WI38 (cell line): ENCODE data around the gene CDKL5.

ENCODE experiments used
- H3K4me3 ChIP-seq: 2 replicates; pipeline ENCODE4 v1.5.1; 2011; ENCODE audit warnings: low read depth, mild to moderate bottlenecking, control low read depth, low read length
- CTCF ChIP-seq: IDR thresholded peaks from 2 replicates; pipeline ENCODE4 v1.5.1; 2012; ENCODE audit warnings: low read depth, mild to moderate bottlenecking, control low read depth, low read length

CDKL5 gene

GRCh38 chrX:18425199-18426003 lies at the start of gene CDKL5:
TSS of gene CDKL5 (plus strand) at chrX:18425608. CDS start at chrX:18507097, 81,489 bp downstream.
- peak within 1 kb of the TSS; percentile 72 for H3K4me3 ChIP-seq
- TF ChIP-seq CTCF: no peak

- H3K4me3 ChIP-seq: no peak overlapping the region
- TF ChIP-seq CTCF: peak; percentile 51
Measured at GRCh38 chrX:18377796-18378195, 47.6 kb upstream of the CDKL5 start.

GRCh38 chrX:18389966-18390365 lies 35.4 kb upstream of the CDKL5 start:
- no peak overlapping the region for H3K4me3 ChIP-seq
- no peak for TF ChIP-seq CTCF

GRCh38 chrX:18390941-18391538 lies 34.4 kb upstream of the CDKL5 start:
- H3K4me3 ChIP-seq: no peak overlapping the region
- peak; percentile 42; the same call in 1 of the 2 replicates for TF ChIP-seq CTCF

DNA sequence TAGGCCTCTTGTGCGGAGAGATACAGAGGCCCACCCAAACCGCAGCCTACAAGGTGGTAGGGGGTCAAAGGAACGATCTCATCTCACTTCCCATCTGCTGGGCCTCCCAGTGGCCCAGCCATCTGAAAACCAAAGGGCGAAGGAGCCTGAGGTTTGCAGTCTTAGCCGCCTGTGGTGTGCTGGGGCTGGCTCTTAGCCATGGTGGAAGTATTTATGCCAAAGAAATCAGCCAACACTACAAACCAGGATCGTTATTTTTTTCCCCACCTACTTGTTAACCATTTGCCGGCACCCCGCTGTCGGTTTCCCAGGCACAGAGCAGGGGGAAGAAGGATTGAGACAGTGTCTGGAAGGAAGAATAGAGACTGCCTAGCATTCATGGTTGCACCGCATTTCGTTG lies 30.9 kb upstream of the CDKL5 start:
- no peak for TF ChIP-seq CTCF
- H3K4me3 ChIP-seq: no peak overlapping the region

GRCh38 chrX:18401848-18402213 lies 23.6 kb upstream of the CDKL5 start:
- TF ChIP-seq CTCF: no peak
- H3K4me3 ChIP-seq: no peak overlapping the region

DNA sequence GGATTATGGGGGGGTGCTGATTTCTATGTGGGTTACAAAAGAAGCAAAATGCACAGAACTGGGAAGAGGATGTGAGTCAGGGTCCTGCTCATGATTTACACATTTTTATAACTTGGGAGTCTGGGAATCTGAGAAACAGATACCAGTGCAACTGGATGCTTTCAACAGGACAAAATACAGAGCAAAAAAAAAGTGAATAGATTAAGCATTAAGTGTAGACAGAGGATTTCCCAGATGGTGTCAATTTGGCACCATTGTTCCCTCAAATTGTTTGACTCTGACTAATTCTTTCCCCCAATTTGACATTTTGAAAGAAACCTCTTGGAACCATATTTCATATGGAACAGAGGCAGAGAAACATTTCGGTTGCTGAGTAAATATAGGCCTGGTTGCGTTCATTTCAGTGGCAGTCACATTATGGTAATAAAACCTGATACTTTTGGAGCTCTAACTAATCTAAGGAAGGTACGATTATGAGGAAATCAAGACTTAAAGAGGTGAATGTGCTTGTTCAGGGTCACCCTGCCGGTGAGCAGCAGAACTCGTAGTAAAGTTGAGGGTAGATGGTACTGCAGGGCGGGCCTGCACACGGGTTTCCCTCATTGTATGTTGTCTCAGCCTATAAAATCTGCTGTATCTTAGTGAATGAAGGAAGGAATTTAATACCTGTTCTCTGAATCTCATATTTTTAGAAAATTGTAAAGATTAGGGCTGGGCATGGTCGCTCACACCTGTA lies 18.7 kb upstream of the CDKL5 start:
- TF ChIP-seq CTCF: no peak
- no peak overlapping the region for H3K4me3 ChIP-seq
